Measurements from ENCODE around the gene ACBD4. TPM values are rescaled to one million over a fixed set of nuclear protein-coding genes. Genes with fewer than 3 reads are reported as not detected.

Gene ACBD4
- polyA plus RNA-seq, 2 donors, result 5.9 to 8.8 TPM

DNA sequence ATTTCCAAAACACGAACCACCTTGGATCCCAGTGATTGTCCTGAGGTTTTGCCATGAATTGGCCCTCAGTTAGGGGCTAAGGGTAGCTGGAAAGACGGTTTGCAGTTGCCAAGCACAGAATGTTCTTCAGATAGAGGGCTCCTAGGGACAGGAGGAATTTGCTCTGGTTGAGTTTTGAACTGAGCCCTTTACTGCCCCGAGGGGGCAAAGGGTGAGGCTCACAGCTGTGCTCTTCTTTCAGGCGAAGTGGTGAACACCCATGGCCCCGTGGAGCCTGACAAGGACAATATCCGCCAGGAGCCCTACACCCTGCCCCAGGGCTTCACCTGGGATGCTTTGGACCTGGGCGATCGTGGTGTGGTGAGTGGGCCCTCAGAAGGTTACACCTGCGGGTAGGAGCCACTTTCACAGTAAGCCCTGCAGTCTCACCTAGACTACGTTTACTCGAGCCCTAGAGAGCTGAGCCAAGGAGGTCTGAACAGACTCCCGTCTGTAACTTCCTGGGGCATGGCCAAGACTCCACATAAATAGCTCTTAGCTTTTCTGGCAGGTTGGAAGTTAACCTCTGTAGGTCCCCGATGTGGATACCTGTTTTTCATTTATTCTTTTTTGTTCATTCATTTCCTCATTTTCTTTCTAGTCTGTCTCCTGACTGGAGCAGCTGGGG is 41.9 kb upstream of the ACBD4 start:
- peaks cover 14 to 32% of the 10 kb centered on the region in 2 donors for H3K36me3 ChIP-seq (ENCODE audit: control insufficient read depth in 2 of 2, insufficient read depth in 2 of 2, low read length in 1 of 2)
- H3K27ac ChIP-seq (ENCODE audit: low read depth in 2 of 2, low read length in 1 of 2), result peak overlapping the region; percentile 84 to 92
- H3K9me3 ChIP-seq (ENCODE audit: control insufficient read depth in 2 of 2, insufficient read depth in 1 of 2, low read depth in 1 of 2, low read length in 1 of 2), result no peaks in the 10 kb centered on the region
- no peaks in the 10 kb centered on the region for H3K27me3 ChIP-seq (ENCODE audit: control insufficient read depth in 1 of 2, insufficient read depth in 2 of 2, low read length in 2 of 2)
- WGBS, 2 donors, result 39 to 52% methylated on average over 13 of the region's 13 CpGs
- peaks cover 6 to 18% of the 10 kb centered on the region in 2 donors for H3K4me1 ChIP-seq (ENCODE audit: control insufficient read depth in 2 of 2, insufficient read depth in 2 of 2, low read length in 1 of 2)
- H3K4me3 ChIP-seq (ENCODE audit: low read depth in 1 of 2, low read length in 2 of 2), result no peak overlapping the region

DNA sequence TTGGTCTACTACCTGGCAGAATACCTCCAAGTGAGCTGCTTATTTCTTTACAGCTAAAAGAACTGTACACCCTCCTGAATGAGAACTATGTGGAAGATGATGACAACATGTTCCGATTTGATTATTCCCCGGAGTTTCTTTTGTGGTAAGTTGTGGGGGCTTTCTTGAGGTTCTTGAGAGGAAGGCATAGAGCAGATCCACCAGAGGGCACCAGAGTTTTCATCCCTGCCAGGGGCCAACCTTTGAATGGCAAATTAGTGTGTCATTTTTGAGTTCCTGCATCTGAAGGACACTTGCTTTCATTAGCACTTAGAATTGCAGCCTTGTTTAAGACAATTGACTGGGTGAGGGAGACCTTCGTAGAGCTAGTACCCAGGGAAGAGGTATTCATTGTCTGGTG is 39.3 kb upstream of the ACBD4 start:
- WGBS, 2 donors, result 54 to 74% methylated on average over 3 of the region's 3 CpGs
- Histone ChIP-seq H3K4me3 (ENCODE audit: low read depth in 1 of 2, low read length in 2 of 2) (no peak overlapping the region), H3K4me1 (ENCODE audit: control insufficient read depth in 2 of 2, insufficient read depth in 2 of 2, low read length in 1 of 2) (peaks cover 6 to 14% of the 10 kb centered on the region in 2 donors), H3K27me3 (ENCODE audit: control insufficient read depth in 1 of 2, insufficient read depth in 2 of 2, low read length in 2 of 2) (no peaks in the 10 kb centered on the region), H3K36me3 (ENCODE audit: control insufficient read depth in 2 of 2, insufficient read depth in 2 of 2, low read length in 1 of 2) (peaks cover 21 to 34% of the 10 kb centered on the region in 2 donors), H3K27ac (ENCODE audit: low read depth in 2 of 2, low read length in 1 of 2) (no peak overlapping the region), H3K9me3 (ENCODE audit: control insufficient read depth in 2 of 2, insufficient read depth in 1 of 2, low read depth in 1 of 2, low read length in 1 of 2) (no peaks in the 10 kb centered on the region)

DNA sequence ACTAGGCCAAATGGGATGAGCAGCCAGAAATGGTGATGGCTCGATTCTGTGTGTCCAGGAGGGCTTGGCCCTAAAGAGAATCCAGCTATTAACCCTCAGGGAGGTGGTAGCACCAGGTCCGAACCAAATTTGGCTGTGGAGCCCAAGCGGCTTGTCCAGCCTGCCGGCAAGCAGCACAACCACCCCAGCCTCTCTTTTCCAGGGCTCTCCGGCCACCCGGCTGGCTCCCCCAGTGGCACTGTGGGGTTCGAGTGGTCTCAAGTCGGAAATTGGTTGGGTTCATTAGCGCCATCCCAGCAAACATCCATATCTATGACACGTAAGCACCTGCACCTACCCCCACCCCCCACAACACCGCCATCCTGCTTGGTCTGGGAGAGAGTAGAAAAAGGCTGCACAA is 38.6 kb upstream of the ACBD4 start:
- H3K27me3 ChIP-seq (ENCODE audit: control insufficient read depth in 1 of 2, insufficient read depth in 2 of 2, low read length in 2 of 2), result no peaks in the 10 kb centered on the region
- H3K4me1 ChIP-seq (ENCODE audit: control insufficient read depth in 2 of 2, insufficient read depth in 2 of 2, low read length in 1 of 2), result peaks cover 6 to 16% of the 10 kb centered on the region in 2 donors
- peak overlapping the region in 1 of 2 donors; percentile 24 for H3K27ac ChIP-seq (ENCODE audit: low read depth in 2 of 2, low read length in 1 of 2)
- peaks cover 21 to 36% of the 10 kb centered on the region in 2 donors for H3K36me3 ChIP-seq (ENCODE audit: control insufficient read depth in 2 of 2, insufficient read depth in 2 of 2, low read length in 1 of 2)
- 92 to 97% methylated on average over 11 of the region's 11 CpGs for WGBS, 2 donors
- H3K4me3 ChIP-seq (ENCODE audit: low read depth in 1 of 2, low read length in 2 of 2), result no peak overlapping the region
- H3K9me3 ChIP-seq (ENCODE audit: control insufficient read depth in 2 of 2, insufficient read depth in 1 of 2, low read depth in 1 of 2, low read length in 1 of 2), result no peaks in the 10 kb centered on the region

DNA sequence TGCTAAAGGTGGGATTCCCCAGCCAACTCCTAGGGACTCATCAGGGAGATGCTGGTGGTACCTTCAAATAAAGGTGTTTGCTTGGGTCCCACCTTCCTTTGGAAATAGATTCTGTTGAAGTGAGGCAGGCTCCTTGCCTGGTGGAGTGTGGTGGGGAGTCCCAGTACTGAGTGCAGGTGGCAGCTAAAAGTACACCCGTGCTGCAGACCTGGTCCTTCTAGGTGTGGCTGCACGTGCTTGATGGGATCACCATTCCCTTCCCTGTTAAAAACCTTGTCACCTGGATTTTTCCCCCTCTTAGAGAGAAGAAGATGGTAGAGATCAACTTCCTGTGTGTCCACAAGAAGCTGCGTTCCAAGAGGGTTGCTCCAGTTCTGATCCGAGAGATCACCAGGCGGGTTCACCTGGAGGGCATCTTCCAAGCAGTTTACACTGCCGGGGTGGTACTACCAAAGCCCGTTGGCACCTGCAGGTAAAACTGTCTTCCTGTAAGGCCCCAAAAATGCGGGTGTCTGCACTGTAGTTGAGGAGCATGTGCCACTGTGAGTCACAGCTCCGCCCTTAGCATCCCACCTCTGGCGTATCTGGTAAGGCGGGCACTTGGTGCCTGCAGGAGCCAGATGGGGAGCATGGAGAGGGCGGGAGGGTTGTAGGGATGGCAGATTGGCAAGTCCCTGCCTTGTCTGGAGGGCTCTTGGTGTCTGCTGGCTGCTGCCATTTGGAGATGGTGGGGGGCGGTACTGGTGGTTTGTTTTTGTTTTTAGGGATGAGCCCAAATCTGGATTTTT is 37.2 kb upstream of the ACBD4 start:
- Histone ChIP-seq H3K4me3 (ENCODE audit: low read depth in 1 of 2, low read length in 2 of 2) (no peak overlapping the region), H3K27me3 (ENCODE audit: control insufficient read depth in 1 of 2, insufficient read depth in 2 of 2, low read length in 2 of 2) (no peaks in the 10 kb centered on the region), H3K27ac (ENCODE audit: low read depth in 2 of 2, low read length in 1 of 2) (peak overlapping the region in 1 of 2 donors; percentile 56), H3K36me3 (ENCODE audit: control insufficient read depth in 2 of 2, insufficient read depth in 2 of 2, low read length in 1 of 2) (peaks cover 23 to 42% of the 10 kb centered on the region in 2 donors), H3K9me3 (ENCODE audit: control insufficient read depth in 2 of 2, insufficient read depth in 1 of 2, low read depth in 1 of 2, low read length in 1 of 2) (no peaks in the 10 kb centered on the region), H3K4me1 (ENCODE audit: control insufficient read depth in 2 of 2, insufficient read depth in 2 of 2, low read length in 1 of 2) (peaks cover 6 to 16% of the 10 kb centered on the region in 2 donors)
- WGBS, 2 donors, result 57 to 72% methylated on average over 13 of the region's 13 CpGs

DNA sequence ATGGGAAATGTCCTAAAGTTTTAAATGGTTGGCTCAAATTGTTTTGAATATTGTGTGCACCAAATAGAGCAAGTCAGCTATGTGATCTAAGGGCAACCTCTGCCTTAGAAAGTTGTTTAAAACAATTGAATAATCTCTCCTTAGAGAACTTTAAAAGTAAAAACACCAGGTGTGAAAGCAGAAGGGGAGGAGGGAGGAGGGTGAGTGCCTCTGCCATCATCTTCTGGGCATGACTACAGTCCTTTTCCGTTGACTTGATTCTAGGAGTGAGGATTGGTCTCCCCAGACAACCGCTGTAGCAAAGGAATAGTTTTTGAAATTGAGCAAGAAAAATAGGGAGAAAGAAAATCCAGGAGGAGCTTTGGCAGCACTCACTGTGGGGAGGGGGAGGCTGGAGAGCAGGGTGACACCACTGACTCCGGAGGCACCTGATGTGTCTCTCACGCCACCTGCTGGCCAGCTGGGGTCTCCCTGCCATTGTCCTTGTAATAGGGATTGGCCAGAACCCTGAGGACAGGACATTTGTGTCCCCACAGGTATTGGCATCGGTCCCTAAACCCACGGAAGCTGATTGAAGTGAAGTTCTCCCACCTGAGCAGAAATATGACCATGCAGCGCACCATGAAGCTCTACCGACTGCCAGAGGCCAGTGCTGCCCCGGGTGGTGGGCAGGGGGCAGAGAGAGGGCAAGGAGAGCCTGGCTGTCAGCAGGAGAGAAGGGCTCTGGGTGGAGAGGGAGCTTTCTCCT is 36.4 kb upstream of the ACBD4 start:
- H3K27me3 ChIP-seq (ENCODE audit: control insufficient read depth in 1 of 2, insufficient read depth in 2 of 2, low read length in 2 of 2), result no peaks in the 10 kb centered on the region
- 42 to 48% methylated on average over 9 of the region's 9 CpGs for WGBS, 2 donors
- H3K27ac ChIP-seq (ENCODE audit: low read depth in 2 of 2, low read length in 1 of 2), result peak overlapping the region in 1 of 2 donors; percentile 17

DNA sequence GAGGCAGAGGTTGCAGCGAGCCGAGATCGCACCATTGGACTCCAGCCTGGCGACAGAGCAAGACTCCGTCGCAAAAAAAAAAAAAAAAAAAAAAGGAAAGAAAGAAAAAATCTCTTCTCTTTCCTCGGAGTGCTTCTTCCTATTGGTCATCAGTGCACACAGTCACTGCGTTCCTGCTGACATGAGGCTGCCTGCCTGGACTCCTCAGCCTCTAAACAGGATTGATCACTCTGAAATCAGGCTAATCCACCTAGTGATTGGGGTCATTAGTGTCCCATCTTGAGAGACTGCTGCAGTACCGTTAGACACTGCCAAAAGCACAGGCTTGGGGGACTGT is 34.0 kb upstream of the ACBD4 start:
- H3K27ac ChIP-seq (ENCODE audit: low read depth in 2 of 2, low read length in 1 of 2), result peak overlapping the region; percentile 46 to 53
- H3K4me1 ChIP-seq (ENCODE audit: control insufficient read depth in 2 of 2, insufficient read depth in 2 of 2, low read length in 1 of 2), result peaks cover 5 to 6% of the 10 kb centered on the region in 2 donors
- 39 to 62% methylated on average over 9 of the region's 9 CpGs for WGBS, 2 donors
- peaks cover 40 to 59% of the 10 kb centered on the region in 2 donors for H3K36me3 ChIP-seq (ENCODE audit: control insufficient read depth in 2 of 2, insufficient read depth in 2 of 2, low read length in 1 of 2)
- no peak overlapping the region for H3K4me3 ChIP-seq (ENCODE audit: low read depth in 1 of 2, low read length in 2 of 2)
- no peaks in the 10 kb centered on the region for H3K9me3 ChIP-seq (ENCODE audit: control insufficient read depth in 2 of 2, insufficient read depth in 1 of 2, low read depth in 1 of 2, low read length in 1 of 2)
- no peaks in the 10 kb centered on the region for H3K27me3 ChIP-seq (ENCODE audit: control insufficient read depth in 1 of 2, insufficient read depth in 2 of 2, low read length in 2 of 2)

More for the DNA sequence above, 36.4 kb upstream of the ACBD4 start:
- Histone ChIP-seq H3K4me3 (ENCODE audit: low read depth in 1 of 2, low read length in 2 of 2) (no peak overlapping the region), H3K9me3 (ENCODE audit: control insufficient read depth in 2 of 2, insufficient read depth in 1 of 2, low read depth in 1 of 2, low read length in 1 of 2) (no peaks in the 10 kb centered on the region), H3K36me3 (ENCODE audit: control insufficient read depth in 2 of 2, insufficient read depth in 2 of 2, low read length in 1 of 2) (peaks cover 29 to 50% of the 10 kb centered on the region in 2 donors), H3K4me1 (ENCODE audit: control insufficient read depth in 2 of 2, insufficient read depth in 2 of 2, low read length in 1 of 2) (peaks cover 5 to 9% of the 10 kb centered on the region in 2 donors)

DNA sequence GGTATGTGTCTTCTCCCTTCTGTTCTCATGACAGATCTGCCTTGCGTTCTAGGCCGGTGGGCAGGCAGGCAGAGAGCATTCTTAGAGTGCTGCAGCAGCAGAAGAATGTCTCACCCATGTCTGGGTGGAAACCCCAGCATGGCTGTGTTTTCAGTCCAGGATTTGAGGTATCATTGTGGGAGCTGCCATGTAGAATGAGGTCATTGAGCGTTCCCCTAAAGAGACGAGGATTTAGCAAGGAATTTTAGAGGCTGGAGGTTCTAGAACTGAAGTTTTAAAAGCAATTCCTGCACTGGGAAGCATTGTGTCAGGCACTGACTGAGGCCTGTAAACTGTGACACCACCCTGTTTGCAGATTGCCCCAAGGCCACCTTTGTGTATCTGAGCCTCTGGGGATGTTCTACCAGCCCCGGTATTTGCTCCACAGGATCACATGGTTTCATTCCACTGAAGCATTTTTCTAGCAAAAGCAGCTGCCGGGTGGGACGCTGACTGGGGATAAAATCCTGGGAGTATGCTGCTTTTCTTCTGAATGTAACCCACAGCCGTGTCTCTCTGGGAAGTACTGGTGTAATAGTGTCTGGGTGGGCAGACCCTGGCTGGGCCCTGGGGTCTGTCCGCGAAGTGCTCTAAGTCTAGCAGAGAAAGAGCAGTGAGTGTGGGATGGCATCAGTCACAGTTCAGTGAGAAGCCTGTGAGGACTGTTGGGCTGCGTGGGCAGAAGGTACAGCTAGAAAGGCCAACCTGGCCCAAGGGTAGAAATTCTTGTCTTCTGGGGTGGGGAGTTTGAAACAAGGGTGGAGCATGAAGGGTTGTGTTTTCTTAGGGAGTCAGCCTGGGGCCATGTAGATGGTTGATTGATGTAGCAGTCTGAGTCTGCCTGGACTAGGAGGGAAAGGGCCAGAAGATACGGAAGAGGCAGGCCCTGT is 33.3 kb upstream of the ACBD4 start:
- WGBS, 2 donors, result 51 to 72% methylated on average over 12 of the region's 12 CpGs
- H3K4me3 ChIP-seq (ENCODE audit: low read depth in 1 of 2, low read length in 2 of 2), result no peak overlapping the region
- H3K9me3 ChIP-seq (ENCODE audit: control insufficient read depth in 2 of 2, insufficient read depth in 1 of 2, low read depth in 1 of 2, low read length in 1 of 2), result no peaks in the 10 kb centered on the region
- no peaks in the 10 kb centered on the region for H3K27me3 ChIP-seq (ENCODE audit: control insufficient read depth in 1 of 2, insufficient read depth in 2 of 2, low read length in 2 of 2)
- peaks cover 5 to 6% of the 10 kb centered on the region in 2 donors for H3K4me1 ChIP-seq (ENCODE audit: control insufficient read depth in 2 of 2, insufficient read depth in 2 of 2, low read length in 1 of 2)
- H3K36me3 ChIP-seq (ENCODE audit: control insufficient read depth in 2 of 2, insufficient read depth in 2 of 2, low read length in 1 of 2), result peaks cover 39 to 53% of the 10 kb centered on the region in 2 donors
- peak overlapping the region; percentile 46 to 69 for H3K27ac ChIP-seq (ENCODE audit: low read depth in 2 of 2, low read length in 1 of 2)

DNA sequence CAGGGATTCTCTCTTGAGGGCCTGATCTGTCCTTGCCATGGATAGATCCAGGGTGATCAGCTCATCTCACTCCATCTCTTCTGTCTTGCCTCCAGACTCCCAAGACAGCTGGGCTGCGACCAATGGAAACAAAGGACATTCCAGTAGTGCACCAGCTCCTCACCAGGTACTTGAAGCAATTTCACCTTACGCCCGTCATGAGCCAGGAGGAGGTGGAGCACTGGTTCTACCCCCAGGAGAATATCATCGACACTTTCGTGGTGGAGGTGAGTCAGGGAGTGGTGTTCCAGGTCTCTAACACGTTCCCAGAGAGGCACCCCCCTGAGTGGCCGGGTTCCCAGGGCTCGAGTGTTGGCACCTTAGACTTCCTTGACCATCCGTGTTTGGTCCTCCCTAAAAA is 32.6 kb upstream of the ACBD4 start:
- H3K27ac ChIP-seq (ENCODE audit: low read depth in 2 of 2, low read length in 1 of 2), result peak overlapping the region in 1 of 2 donors; percentile 43
- H3K27me3 ChIP-seq (ENCODE audit: control insufficient read depth in 1 of 2, insufficient read depth in 2 of 2, low read length in 2 of 2), result no peaks in the 10 kb centered on the region
- WGBS, 2 donors, result 62 to 65% methylated on average over 9 of the region's 9 CpGs
- peaks cover 39 to 47% of the 10 kb centered on the region in 2 donors for H3K36me3 ChIP-seq (ENCODE audit: control insufficient read depth in 2 of 2, insufficient read depth in 2 of 2, low read length in 1 of 2)
- H3K4me3 ChIP-seq (ENCODE audit: low read depth in 1 of 2, low read length in 2 of 2), result no peak overlapping the region
- no peaks in the 10 kb centered on the region for H3K9me3 ChIP-seq (ENCODE audit: control insufficient read depth in 2 of 2, insufficient read depth in 1 of 2, low read depth in 1 of 2, low read length in 1 of 2)
- peaks cover 5 to 6% of the 10 kb centered on the region in 2 donors for H3K4me1 ChIP-seq (ENCODE audit: control insufficient read depth in 2 of 2, insufficient read depth in 2 of 2, low read length in 1 of 2)
